A549 (cell line): ENCODE data around the gene LRRC36.

Experiments used
- CTCF ChIP-seq: fragments of >200 bp; sonication (Bioruptor Twin); formaldehyde crosslinking; IDR thresholded peaks from 3 replicates; pipeline ENCODE4 v1.5.1; 2016
- EP300 ChIP-seq, 2 experiments: fragments of >200 bp; sonication (Bioruptor Twin); formaldehyde crosslinking; IDR thresholded peaks; 2 replicates in 1 of 2; 3 replicates in 1 of 2; pipeline ENCODE4 v1.6.1; 2016 to 2017
- JUN ChIP-seq, 2 experiments: fragments of >200 bp; sonication (Bioruptor Twin); formaldehyde crosslinking; IDR thresholded peaks; 2 replicates in 1 of 2; 3 replicates in 1 of 2; pipeline ENCODE4 v1.6.1; 2016 to 2017
- MAX ChIP-seq: IDR thresholded peaks from 2 replicates; pipeline ENCODE4 v1.6.1; 2012
- MYC ChIP-seq: IDR thresholded peaks from 2 replicates; pipeline ENCODE4 v1.6.1; 2012; ENCODE audit warnings: mild to moderate bottlenecking, inconsistent platforms, low read length, improper control_type of control experiment, borderline replicate concordance
- PBX3 ChIP-seq: IDR thresholded peaks from 2 replicates; pipeline ENCODE4 v1.6.1; 2012
- POLR2A ChIP-seq: IDR thresholded peaks from 2 replicates; pipeline ENCODE4 v1.6.1; 2012; ENCODE audit warnings: mild to moderate bottlenecking, low read length
- ZC3H11A ChIP-seq: fragments of 450-650 bp; IDR thresholded peaks from 2 replicates; pipeline ENCODE4 v1.6.1; 2014; ENCODE audit warnings: antibody characterized with exemption, mild to moderate bottlenecking

- no peak for TF ChIP-seq ZC3H11A
- TF ChIP-seq PBX3, result no peak
- TF ChIP-seq MAX, result no peak
- TF ChIP-seq POLR2A, result no peak
- TF ChIP-seq CTCF, result no peak
- no peak for TF ChIP-seq EP300 (IDR thresholded peaks at IDR 0.05)
- TF ChIP-seq MYC, result no peak
- TF ChIP-seq JUN (IDR thresholded peaks at IDR 0.05), result no peak
Measured at GRCh38 chr16:67407176-67407787, 80.7 kb downstream of the LRRC36 start.
